GM18505 (cell line): ENCODE results near the gene CNN2.

Experiments used
- ATAC-seq: cut with Tn5 transposase; IDR thresholded peaks from one replicate; pipeline ENCODE4 v1.9.1; 2021; ENCODE audit not compliant: unreplicated experiment
- POLR2A ChIP-seq: IDR thresholded peaks from 4 replicates; pipeline ENCODE4 v1.6.1; 2011; ENCODE audit warnings: borderline replicate concordance; ENCODE audit not compliant: insufficient read depth, insufficient read length; ENCODE audit errors: extremely low read depth

Gene CNN2

GRCh38 chr19:1011831-1012333 is 14.5 kb upstream of the CNN2 start:
- no peak for ATAC-seq
- no peak for TF ChIP-seq POLR2A

GRCh38 chr19:1012334-1012733 is 14.1 kb upstream of the CNN2 start:
- no peak for TF ChIP-seq POLR2A
- ATAC-seq: no peak

GRCh38 chr19:1013218-1013617 is 13.2 kb upstream of the CNN2 start:
- no peak for ATAC-seq
- no peak for TF ChIP-seq POLR2A

- no peak for TF ChIP-seq POLR2A
Measured at GRCh38 chr19:1014161-1015060, 12.0 kb upstream of the CNN2 start.

GRCh38 chr19:1015061-1015781 is 11.2 kb upstream of the CNN2 start:
- ATAC-seq: no peak
- TF ChIP-seq POLR2A: no peak

More at GRCh38 chr19:1014161-1015060, 12.0 kb upstream of the CNN2 start:
- ATAC-seq: no peak

GRCh38 chr19:1015782-1016646 is 10.4 kb upstream of the CNN2 start:
- no peak for ATAC-seq
- TF ChIP-seq POLR2A: no peak

- no peak for TF ChIP-seq POLR2A
- ATAC-seq: no peak
Measured at GRCh38 chr19:1016647-1017114, 9.7 kb upstream of the CNN2 start.

GRCh38 chr19:1017115-1017905 is 9.1 kb upstream of the CNN2 start:
- ATAC-seq: no peak
- no peak for TF ChIP-seq POLR2A

GRCh38 chr19:1017906-1018305 is 8.5 kb upstream of the CNN2 start:
- TF ChIP-seq POLR2A: no peak

GRCh38 chr19:1018393-1018792 is 8.0 kb upstream of the CNN2 start:
- no peak for ATAC-seq
- TF ChIP-seq POLR2A: no peak

More at GRCh38 chr19:1017906-1018305, 8.5 kb upstream of the CNN2 start:
- no peak for ATAC-seq

GRCh38 chr19:1018932-1019615 is 7.3 kb upstream of the CNN2 start:
- no peak for TF ChIP-seq POLR2A
- no peak for ATAC-seq

GRCh38 chr19:1019616-1019961 is 6.8 kb upstream of the CNN2 start:
- TF ChIP-seq POLR2A: no peak
- ATAC-seq: no peak
